ENCODE measurements around the gene TRIO. TPM values are rescaled to one million over a fixed set of nuclear protein-coding genes. Genes with fewer than 3 reads are reported as not detected.
A peak's percentile ranks its signal among the peaks of the same experiment; 100 is the strongest.
"Not testable (repeated sequence)": the region's sequence is repeated elsewhere in the genome, so short reads cannot be mapped to it uniquely, and the experiment has no call there.

Gene TRIO
- polyA plus RNA-seq, 4 donors, result 103 to 182 (median 111) TPM

GRCh38 chr5:14202462-14202861 is 59.3 kb downstream of the TRIO start:
- DNase-seq (ENCODE audit: low read depth in 4 of 4, low spot score in 3 of 4), result no peak

GRCh38 chr5:14204011-14204670 is 61.0 kb downstream of the TRIO start:
- no peak for DNase-seq (ENCODE audit: low read depth in 4 of 4, low spot score in 3 of 4)

GRCh38 chr5:14204785-14205321 is 61.7 kb downstream of the TRIO start:
- DNase-seq (ENCODE audit: low read depth in 4 of 4, low spot score in 3 of 4), result peak in 2 of 4 donors; percentile 21 to 22

- no peak for DNase-seq (ENCODE audit: low read depth in 4 of 4, low spot score in 3 of 4)
These were observed 63.0 kb downstream of the TRIO start for GRCh38 chr5:14206028-14206725.

DNA sequence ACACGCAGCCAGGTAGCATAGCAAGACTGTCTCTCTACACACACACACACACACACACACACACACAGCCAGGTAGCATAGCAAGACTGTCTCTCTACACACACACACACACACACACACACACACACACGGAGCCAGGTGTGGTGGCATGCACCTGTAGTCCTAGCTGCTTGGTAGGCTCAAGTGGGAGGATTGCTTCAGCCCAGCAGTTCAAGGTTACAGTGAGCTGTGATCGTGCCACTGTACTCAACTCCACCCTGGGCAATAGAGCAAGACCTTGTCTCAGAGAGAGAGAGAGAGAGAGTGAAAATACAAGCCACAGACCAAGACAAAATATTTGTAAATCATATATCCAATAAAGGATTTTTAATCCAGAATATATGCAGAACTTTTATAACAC is 64.3 kb downstream of the TRIO start:
- not testable (repeated sequence) for DNase-seq (ENCODE audit: low read depth in 4 of 4, low spot score in 3 of 4)

GRCh38 chr5:14208071-14209021 is 65.2 kb downstream of the TRIO start:
- no peak for DNase-seq (ENCODE audit: low read depth in 4 of 4, low spot score in 3 of 4)

- DNase-seq (ENCODE audit: low read depth in 4 of 4, low spot score in 3 of 4), result no peak
These were observed 66.2 kb downstream of the TRIO start for GRCh38 chr5:14209222-14209822.

DNA sequence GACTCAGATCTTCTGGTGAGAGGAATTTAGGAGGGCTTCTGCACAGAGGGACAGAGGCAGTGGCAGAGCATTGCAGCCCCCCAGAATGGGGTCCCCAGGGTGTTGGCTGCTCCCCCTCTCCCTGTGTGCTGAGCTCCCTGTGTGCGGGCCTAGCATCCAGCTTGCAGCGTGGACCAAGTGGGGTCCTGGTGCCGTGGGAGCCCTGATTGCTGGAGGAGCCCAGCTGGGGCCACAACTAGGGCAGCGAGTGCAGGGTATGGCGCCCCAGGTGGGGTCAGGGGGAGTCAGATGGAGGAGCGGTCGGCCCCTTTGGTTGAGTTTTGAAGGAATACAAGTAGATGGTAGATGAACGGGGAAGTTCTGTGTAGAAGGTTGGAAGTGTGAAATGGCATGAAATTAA is 66.7 kb downstream of the TRIO start:
- no peak for DNase-seq (ENCODE audit: low read depth in 4 of 4, low spot score in 3 of 4)

DNA sequence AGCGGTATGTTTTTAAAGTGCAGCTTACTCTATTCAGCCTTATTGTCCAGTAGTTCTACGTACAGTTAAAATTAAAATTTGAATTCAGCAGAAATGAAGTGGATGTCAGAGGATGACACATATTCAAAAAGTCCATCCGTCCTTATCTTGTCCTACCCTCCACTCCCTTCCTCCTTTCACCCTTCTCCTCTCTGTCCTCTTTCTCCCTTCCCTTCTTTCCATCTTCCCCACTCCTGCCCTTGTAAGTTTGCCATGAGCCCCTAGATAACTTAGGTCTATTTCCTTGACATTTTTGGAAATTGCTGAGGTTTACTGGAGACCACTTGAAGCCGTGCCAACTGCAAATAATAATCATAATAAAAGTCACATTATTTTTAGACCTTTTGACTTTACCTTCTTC is 67.6 kb downstream of the TRIO start:
- no peak for DNase-seq (ENCODE audit: low read depth in 4 of 4, low spot score in 3 of 4)

GRCh38 chr5:14211818-14212803 is 69.0 kb downstream of the TRIO start:
- DNase-seq (ENCODE audit: low read depth in 4 of 4, low spot score in 3 of 4), result no peak

DNA sequence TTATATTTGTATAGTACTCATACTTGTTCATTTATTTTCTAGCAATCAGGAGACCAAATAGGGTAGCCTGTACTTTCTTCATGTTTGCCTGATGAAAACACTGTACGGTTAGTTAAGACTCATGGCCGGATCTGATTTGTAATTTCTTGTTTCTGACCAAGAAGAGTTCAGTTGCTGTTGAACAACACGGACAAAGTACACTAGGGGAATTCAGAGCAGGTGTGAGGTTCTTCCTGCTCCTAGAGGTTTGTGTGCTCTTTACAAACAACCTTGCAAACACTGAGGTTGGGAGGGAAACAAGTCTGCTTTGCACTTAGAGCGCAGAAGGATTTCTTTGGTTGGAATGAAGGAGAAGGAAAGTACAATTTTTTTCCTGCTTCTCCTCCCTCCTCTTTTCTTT is 69.7 kb downstream of the TRIO start:
- DNase-seq (ENCODE audit: low read depth in 4 of 4, low spot score in 3 of 4), result no peak

- no peak for DNase-seq (ENCODE audit: low read depth in 4 of 4, low spot score in 3 of 4)
These were observed 70.1 kb downstream of the TRIO start for GRCh38 chr5:14213253-14213652.

DNA sequence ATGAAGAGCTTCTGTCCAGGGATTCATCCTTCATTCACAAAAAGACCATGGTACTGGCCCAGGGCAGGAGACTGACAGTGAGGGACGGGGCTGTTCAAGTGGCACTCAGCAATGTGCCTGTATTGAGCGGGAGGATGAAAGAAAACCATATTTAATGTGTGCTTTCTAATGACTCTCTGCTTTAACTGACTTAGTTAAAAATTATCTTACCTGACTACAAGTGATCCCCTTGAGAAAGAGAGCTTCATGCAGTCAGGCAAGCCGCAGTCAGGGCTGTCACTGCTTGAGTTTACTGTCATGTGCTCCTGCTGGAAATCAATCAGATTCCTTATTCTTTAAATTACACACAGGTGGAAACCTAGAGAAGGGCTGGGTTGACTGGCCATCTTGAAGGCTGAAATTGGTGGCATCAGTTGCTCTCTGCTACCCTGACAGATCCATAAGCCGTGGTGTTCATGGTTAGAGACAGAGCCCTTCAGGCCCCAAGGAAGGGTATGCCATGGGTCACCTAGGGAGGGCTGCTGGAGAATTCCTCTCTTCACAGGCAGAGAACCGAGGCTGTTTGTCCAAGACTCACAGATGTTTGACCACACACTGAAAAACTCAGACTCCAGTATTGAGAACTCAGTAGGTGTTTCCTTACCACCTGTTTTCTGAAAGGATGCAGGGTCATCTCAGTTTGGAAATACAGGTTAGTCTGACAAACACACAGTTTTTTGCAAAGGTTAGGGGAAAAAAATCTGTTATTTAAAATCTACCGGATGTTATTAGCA is 70.9 kb downstream of the TRIO start:
- DNase-seq (ENCODE audit: low read depth in 4 of 4, low spot score in 3 of 4), result no peak

GRCh38 chr5:14215901-14216300 is 72.8 kb downstream of the TRIO start:
- DNase-seq (ENCODE audit: low read depth in 4 of 4, low spot score in 3 of 4), result no peak

DNA sequence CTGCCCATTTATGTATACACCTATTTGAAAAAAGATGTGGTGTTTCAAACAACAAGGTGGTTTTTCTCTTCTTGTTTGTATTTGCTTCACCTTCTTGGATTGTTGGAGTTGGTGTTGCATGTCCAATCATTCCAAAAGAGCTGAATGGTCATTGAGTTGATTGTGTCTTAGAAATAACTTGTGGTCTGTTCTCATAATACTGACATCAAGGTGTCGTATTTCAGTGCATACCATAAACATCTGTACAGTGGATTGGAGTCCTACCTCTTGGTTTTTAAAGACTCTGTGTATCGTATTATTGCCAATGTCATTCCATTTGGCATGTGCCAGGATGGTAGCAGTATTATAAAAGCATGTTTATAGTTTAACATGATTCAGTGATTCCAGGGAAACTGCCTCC is 73.2 kb downstream of the TRIO start:
- no peak for DNase-seq (ENCODE audit: low read depth in 4 of 4, low spot score in 3 of 4)

DNA sequence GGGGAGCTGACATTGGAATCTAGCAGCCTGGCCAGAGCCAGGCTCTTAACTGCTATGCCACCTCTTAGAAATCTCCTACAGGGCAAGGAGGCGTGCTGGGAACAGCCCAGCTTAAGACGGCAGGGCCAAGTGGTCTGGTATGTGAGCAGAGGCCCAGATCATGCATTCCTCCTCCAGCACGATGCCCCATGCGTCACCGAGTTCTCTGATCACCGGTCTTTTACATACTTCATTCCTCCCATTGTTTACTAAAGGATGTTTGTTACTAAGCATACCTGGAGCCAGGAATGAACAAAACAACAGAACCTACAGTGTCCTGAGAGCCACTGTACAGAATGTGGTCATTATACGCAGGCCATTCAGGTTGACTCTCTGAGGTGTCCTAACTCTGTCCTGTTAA is 73.8 kb downstream of the TRIO start:
- DNase-seq (ENCODE audit: low read depth in 4 of 4, low spot score in 3 of 4), result no peak

- no peak for DNase-seq (ENCODE audit: low read depth in 4 of 4, low spot score in 3 of 4)
These were observed 74.4 kb downstream of the TRIO start for GRCh38 chr5:14217587-14217986.

- DNase-seq (ENCODE audit: low read depth in 4 of 4, low spot score in 3 of 4), result no peak
These were observed 74.9 kb downstream of the TRIO start for GRCh38 chr5:14218011-14218410.

DNA sequence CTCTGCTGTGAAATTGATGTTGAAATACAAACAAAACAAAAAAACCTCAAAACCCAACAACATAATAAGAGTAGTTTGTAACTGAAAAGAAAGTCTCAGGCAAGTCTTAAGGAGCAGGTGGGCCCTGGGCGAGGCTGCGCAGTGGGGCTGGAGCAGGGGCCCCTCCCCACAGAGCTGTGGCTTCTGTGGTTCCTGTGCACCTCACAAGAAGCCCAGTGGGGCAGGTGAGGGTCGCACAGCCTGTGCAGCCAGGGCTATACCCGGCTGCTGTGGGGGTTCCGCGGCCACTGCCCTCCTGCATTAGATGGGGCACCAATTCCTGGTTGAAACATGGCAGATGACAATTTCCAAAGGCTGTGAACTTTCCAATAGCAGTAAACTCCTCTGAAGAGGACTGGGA is 75.3 kb downstream of the TRIO start:
- DNase-seq (ENCODE audit: low read depth in 4 of 4, low spot score in 3 of 4), result no peak

Data from left renal pelvis (tissue), 4 donors.